HG02588 (cell line): ENCODE measurements around the gene PITX2.

ENCODE experiments used
- ATAC-seq: cut with Tn5 transposase; IDR thresholded peaks from one replicate; pipeline ENCODE4 v1.9.1; 2021; ENCODE audit warnings: mild to moderate bottlenecking, moderate library complexity; ENCODE audit not compliant: unreplicated experiment

Gene PITX2

GRCh38 chr4:110622841-110623717 is at the start of gene PITX2:
Gene PITX2, minus strand, starts transcription at chr4:110623077. Its CDS starts 617 bp downstream, at chr4:110622460.
- peak; percentile 97 for ATAC-seq

- ATAC-seq: no peak
Observed at GRCh38 chr4:110671679-110672078, 48.8 kb upstream of the PITX2 start.

GRCh38 chr4:110669663-110670062 is 46.8 kb upstream of the PITX2 start:
- no peak for ATAC-seq

GRCh38 chr4:110668463-110669235 is 45.8 kb upstream of the PITX2 start:
- ATAC-seq: no peak

DNA sequence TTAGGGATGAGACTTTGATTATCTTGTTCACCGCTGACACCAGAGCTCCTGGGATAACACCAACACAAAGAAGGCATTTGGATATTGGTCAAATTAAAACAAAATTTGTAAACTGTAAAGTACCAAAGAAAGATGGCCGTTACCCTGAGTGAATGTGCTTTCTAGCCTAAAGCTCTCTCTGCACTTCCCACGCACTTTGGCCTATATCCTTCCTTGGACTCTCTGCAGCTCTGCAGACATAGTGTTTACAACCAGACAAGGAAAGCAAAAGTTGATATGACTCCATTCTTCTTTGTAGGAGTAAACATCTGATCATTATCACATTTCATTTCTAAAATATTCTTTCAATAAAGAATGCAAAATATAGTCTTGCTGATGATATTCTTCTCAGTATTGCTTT is 44.8 kb upstream of the PITX2 start:
- no peak for ATAC-seq

GRCh38 chr4:110666030-110666429 is 43.2 kb upstream of the PITX2 start:
- ATAC-seq: no peak

- no peak for ATAC-seq
Observed at GRCh38 chr4:110663738-110664444, 41.0 kb upstream of the PITX2 start.

GRCh38 chr4:110663206-110663605 is 40.3 kb upstream of the PITX2 start:
- no peak for ATAC-seq

- no peak for ATAC-seq
Observed at GRCh38 chr4:110660755-110661154, 37.9 kb upstream of the PITX2 start.

DNA sequence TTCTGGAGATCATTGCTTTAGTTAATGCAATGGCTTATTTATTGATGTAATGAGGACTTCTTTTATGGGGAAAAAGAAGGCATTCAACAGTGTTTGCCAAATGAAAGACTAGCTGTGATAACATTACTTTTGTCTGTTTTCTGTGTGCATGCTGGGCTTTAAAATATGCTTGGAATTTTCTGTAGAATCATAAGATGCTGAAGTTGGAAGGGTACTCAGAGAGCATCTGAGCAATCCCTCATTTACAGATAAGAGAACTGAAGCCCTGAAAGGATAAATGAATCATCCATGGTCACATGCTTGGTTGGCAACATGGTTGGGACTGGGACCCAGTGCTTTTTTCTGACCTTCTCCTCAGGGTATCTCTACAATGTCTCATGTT is 31.4 kb upstream of the PITX2 start:
- ATAC-seq: no peak

DNA sequence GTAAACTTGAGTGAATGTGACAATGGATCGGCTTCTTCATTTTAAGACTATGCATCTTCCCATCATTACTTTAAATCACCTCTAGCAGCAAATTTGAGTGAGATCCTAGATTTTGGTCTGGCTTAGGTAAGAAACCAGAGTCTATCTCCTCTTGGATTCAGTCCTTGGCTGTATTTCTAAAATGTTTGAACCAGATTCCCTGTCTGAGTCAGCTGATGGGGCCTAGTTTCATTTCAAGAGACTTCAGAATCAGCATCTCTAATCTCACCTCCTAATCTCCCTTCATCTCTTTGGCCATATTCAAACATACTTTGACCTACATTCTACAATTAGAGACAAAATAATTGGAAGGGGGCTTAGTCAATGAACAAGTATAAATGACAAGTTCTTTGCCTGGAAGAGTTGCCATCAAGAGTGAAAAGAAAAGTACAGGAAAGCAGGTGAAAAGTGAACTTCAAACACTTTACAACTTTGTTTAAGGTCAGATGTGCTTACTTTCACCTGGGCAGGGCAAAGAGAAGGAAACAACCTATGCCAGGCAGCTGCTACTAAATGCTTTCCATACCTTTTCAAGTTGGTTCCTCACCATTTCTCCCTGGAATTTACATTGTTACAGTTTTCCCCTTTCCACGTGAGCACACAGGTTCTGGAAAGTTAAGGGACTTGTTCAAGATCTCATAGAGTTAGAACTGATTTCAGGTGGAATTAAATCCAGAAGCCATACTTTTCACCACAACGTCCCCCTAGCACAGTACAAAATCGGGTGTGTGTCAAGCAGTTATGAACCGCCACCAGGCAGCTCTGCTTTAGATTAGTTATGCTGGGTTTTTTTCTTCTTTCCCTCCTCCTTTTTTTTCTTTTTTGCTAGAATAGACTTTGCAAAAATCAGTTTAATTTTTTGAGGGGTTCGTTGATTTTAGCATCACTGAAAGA is 30.7 kb upstream of the PITX2 start:
- no peak for ATAC-seq

GRCh38 chr4:110644008-110644407 is 21.1 kb upstream of the PITX2 start:
- ATAC-seq: no peak

DNA sequence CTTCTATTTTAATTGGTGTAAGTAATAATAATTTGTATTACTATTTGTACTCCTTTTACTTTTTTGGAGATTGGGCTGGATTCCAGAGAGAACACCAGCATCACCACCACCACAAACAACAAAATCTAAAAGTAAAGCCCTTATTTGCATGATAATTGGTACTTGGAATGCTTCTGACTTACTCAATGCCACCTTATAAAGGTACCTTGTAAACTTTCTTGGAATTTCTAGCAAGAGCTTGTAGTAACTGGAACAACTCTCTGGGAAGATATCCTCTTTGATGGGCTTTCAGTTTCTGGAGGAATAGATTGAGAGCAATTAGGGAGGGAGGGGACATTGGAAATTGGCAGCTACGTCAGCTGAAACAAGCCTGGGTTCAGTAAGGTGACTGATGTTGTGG is 20.2 kb upstream of the PITX2 start:
- no peak for ATAC-seq

- no peak for ATAC-seq
Observed at GRCh38 chr4:110641218-110641617, 18.3 kb upstream of the PITX2 start.

DNA sequence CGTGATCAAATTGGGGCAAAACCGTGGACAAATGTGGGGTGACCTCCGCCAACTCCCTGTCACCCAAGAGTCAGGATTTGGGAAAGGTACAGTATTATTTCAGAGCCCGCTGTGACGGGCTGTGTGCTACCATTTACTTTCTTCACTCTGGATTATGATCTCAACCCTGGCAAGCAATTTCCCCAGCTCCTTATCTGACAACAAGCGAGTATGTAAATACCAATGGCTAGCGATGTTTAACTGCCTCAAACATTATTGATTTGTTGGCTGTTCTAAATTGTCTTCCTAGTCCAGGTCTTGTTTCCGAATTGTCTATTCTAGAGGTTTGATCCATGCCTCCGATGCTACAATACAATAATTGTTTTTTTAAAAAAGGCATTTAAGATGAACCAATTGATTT is 17.7 kb upstream of the PITX2 start:
- no peak for ATAC-seq

DNA sequence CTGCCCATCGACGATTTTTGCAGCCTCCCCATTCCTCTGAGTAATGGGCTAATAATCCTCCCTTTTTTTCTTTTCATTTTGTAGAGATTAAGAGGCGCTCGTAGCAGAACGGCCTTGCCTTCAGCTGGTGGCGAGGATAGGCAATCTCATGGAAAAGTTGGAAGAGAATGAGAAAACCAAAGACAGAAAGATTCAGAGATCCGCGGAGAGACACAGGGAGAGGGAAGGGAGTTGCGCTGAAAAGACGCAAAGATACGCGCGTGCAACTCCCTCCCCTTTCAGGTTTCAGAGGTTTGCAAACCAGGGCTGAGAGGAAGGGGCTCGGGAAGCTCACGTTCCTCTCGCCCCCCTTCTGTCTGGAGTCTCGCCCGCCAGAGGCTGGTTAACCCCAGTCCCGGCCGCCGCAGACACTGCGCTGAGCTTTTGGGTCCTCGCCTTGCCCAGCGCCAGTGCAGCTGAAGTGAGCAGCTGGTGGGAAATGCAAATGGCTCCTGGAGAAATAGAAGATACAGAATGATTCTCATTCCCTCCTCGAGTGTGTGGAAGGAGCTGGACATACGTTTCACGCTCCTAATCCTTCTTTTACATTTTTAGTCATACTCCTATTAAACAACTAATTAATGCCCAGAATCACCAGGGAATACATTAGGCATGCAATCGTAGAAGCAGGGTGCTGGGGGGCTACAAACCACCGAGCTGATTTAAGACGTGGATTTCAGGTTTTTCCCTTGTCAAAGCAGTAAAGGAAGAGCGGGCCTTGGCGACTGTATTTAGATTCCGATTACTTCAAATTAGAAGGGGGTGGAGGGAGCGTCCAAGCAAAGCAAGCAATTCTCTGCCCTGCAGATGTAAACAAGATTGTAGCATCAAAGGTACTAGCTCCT is 16.6 kb upstream of the PITX2 start:
- ATAC-seq: no peak

DNA sequence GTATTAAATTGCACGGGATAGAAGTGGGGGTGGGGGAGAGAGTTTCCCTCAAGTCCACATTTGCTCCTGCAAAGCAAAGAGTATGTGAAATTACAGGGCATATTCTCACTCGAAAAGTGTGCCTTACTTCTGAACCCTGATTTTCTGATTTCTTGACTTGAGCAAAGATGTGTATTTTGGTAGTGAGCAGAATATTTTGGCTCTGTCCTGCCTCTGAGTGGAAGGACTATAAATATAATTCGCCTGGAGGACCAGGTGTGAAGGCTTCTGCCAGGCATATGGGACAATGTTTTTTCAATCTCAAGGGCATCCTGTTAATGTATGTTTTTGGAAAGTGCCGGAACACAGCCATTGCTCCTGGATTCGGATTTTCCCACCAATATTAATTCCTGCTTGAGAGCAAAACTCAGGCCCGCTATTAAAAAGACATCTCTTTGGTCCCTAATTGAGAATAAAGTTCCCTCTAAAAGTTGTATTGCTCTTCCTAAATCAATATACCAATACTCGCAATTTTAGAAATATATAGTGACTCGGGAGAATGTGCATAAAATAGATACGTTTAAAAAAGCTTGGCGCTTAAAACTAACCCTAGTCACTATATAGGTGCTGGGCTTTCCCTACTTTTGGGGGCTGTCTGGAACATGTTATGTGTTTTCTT is 15.3 kb upstream of the PITX2 start:
- ATAC-seq: no peak

- ATAC-seq: no peak
Observed at GRCh38 chr4:110637408-110638088, 14.7 kb upstream of the PITX2 start.
